ENCODE data around the gene CAPN2.

- TF ChIP-seq, protein P1, sequence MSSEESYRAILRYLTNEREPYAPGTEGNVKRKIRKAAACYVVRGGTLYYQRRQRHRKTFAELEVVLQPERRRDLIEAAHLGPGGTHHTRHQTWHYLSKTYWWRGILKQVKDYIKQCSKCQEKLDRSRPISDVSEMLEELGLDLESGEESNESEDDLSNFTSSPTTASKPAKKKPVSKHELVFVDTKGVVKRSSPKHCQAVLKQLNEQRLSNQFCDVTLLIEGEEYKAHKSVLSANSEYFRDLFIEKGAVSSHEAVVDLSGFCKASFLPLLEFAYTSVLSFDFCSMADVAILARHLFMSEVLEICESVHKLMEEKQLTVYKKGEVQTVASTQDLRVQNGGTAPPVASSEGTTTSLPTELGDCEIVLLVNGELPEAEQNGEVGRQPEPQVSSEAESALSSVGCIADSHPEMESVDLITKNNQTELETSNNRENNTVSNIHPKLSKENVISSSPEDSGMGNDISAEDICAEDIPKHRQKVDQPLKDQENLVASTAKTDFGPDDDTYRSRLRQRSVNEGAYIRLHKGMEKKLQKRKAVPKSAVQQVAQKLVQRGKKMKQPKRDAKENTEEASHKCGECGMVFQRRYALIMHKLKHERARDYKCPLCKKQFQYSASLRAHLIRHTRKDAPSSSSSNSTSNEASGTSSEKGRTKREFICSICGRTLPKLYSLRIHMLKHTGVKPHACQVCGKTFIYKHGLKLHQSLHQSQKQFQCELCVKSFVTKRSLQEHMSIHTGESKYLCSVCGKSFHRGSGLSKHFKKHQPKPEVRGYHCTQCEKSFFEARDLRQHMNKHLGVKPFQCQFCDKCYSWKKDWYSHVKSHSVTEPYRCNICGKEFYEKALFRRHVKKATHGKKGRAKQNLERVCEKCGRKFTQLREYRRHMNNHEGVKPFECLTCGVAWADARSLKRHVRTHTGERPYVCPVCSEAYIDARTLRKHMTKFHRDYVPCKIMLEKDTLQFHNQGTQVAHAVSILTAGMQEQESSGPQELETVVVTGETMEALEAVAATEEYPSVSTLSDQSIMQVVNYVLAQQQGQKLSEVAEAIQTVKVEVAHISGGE (tag by site-specific recombination; conservative IDR thresholded peaks at IDR 0.05; ENCODE audit: low read depth): no peak
- TF ChIP-seq ZNF398 (tag by site-specific recombination; IDR thresholded peaks at IDR 0.05) (no peak), ZNF830 (tag by site-specific recombination; IDR thresholded peaks at IDR 0.05; ENCODE audit: low read depth) (no peak), ZBTB21 (tag by site-specific recombination; IDR thresholded peaks at IDR 0.05) (no peak), SP2 (tag by site-specific recombination; IDR thresholded peaks at IDR 0.05) (no peak), PRDM1 (tag by site-specific recombination; IDR thresholded peaks at IDR 0.05) (no peak), ZNF211 (tag by site-specific recombination; IDR thresholded peaks at IDR 0.05; ENCODE audit: low read depth) (no peak), ZNF157 (tag by site-specific recombination; IDR thresholded peaks at IDR 0.05) (no peak), ZNF501 (tag by site-specific recombination; IDR thresholded peaks at IDR 0.05) (no peak), REST (tag by site-specific recombination; IDR thresholded peaks at IDR 0.05) (no peak)
- TF ChIP-seq, protein P2, sequence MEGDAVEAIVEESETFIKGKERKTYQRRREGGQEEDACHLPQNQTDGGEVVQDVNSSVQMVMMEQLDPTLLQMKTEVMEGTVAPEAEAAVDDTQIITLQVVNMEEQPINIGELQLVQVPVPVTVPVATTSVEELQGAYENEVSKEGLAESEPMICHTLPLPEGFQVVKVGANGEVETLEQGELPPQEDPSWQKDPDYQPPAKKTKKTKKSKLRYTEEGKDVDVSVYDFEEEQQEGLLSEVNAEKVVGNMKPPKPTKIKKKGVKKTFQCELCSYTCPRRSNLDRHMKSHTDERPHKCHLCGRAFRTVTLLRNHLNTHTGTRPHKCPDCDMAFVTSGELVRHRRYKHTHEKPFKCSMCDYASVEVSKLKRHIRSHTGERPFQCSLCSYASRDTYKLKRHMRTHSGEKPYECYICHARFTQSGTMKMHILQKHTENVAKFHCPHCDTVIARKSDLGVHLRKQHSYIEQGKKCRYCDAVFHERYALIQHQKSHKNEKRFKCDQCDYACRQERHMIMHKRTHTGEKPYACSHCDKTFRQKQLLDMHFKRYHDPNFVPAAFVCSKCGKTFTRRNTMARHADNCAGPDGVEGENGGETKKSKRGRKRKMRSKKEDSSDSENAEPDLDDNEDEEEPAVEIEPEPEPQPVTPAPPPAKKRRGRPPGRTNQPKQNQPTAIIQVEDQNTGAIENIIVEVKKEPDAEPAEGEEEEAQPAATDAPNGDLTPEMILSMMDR (tag by site-specific recombination; IDR thresholded peaks at IDR 0.05): no peak
- TF ChIP-seq, protein P3, sequence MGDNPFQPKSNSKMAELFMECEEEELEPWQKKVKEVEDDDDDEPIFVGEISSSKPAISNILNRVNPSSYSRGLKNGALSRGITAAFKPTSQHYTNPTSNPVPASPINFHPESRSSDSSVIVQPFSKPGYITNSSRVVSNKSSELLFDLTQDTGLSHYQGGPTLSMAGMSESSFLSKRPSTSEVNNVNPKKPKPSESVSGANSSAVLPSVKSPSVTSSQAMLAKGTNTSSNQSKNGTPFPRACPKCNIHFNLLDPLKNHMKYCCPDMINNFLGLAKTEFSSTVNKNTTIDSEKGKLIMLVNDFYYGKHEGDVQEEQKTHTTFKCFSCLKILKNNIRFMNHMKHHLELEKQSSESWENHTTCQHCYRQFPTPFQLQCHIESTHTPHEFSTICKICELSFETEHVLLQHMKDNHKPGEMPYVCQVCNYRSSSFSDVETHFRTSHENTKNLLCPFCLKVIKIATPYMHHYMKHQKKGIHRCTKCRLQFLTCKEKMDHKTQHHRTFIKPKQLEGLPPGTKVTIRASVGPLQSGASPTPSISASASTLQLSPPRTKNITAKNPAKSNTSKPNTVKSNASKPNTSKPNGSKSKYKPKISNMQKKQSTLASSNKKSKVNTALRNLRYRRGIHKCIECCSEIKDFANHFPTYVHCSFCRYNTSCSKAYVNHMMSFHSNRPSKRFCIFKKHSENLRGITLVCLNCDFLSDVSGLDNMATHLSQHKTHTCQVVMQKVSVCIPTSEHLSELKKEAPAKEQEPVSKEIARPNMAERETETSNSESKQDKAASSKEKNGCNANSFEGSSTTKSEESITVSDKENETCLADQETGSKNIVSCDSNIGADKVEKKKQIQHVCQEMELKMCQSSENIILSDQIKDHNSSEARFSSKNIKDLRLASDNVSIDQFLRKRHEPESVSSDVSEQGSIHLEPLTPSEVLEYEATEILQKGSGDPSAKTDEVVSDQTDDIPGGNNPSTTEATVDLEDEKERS (tag by site-specific recombination; IDR thresholded peaks at IDR 0.05): no peak
- TF ChIP-seq, protein P4, sequence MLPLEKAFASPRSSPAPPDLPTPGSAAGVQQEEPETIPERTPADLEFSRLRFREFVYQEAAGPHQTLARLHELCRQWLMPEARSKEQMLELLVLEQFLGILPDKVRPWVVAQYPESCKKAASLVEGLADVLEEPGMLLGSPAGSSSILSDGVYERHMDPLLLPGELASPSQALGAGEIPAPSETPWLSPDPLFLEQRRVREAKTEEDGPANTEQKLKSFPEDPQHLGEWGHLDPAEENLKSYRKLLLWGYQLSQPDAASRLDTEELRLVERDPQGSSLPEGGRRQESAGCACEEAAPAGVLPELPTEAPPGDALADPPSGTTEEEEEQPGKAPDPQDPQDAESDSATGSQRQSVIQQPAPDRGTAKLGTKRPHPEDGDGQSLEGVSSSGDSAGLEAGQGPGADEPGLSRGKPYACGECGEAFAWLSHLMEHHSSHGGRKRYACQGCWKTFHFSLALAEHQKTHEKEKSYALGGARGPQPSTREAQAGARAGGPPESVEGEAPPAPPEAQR (tag by site-specific recombination; IDR thresholded peaks at IDR 0.05): no peak
These were observed 17.6 kb downstream of the CAPN2 start for GRCh38 chr1:223729906-223730305.

Data from HEK293 (cell line).